Lower leg skin (tissue), 3 donors: ENCODE measurements around the gene NFYC.

ENCODE experiments used
- CTCF ChIP-seq, 3 donors: fragments of 450-650 bp; IDR thresholded peaks; one replicate each; pipeline ENCODE4 v1.5.1; 2016; ENCODE audit warnings: antibody characterized with exemption in 3 of 3, mild to moderate bottlenecking in 3 of 3, moderate library complexity in 2 of 3
- POLR2A ChIP-seq, 2 donors: fragments of 450-650 bp; IDR thresholded peaks; one replicate each; pipeline ENCODE4 v1.6.1; 2016 to 2017; ENCODE audit warnings: antibody characterized with exemption in 2 of 2, mild to moderate bottlenecking in 1 of 2, moderate library complexity in 1 of 2

GRCh38 chr1:40748841-40749718 is 57.6 kb downstream of the NFYC start:
- no peak for TF ChIP-seq CTCF (IDR thresholded peaks at IDR 0.05)
- no peak for TF ChIP-seq POLR2A (IDR thresholded peaks at IDR 0.05)
